ENCODE data around the gene MRM2. TPM values are rescaled to one million over a fixed set of nuclear protein-coding genes. Genes with fewer than 3 reads are reported as not detected.

MRM2 gene
- polyA plus RNA-seq, 2 of the 4 experiments (the other 2 are of a cell fraction): 35.6 to 44.0 TPM

GRCh38 chr7:2276107-2276506, 34.1 kb upstream of the MRM2 start (continued):
- TF ChIP-seq, protein P1, sequence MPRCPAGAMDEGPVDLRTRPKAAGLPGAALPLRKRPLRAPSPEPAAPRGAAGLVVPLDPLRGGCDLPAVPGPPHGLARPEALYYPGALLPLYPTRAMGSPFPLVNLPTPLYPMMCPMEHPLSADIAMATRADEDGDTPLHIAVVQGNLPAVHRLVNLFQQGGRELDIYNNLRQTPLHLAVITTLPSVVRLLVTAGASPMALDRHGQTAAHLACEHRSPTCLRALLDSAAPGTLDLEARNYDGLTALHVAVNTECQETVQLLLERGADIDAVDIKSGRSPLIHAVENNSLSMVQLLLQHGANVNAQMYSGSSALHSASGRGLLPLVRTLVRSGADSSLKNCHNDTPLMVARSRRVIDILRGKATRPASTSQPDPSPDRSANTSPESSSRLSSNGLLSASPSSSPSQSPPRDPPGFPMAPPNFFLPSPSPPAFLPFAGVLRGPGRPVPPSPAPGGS (IDR thresholded peaks at IDR 0.05): no peak

- Histone ChIP-seq H3K9me3 (no peaks in the 10 kb centered on the region), H3K4me2 (no peak overlapping the region), H3K27ac (no peak overlapping the region), H3K4me3 (no peak overlapping the region), H3K4me1 (no peaks in the 10 kb centered on the region)
- 91% methylated on average over 18 of the region's 18 CpGs for WGBS (ENCODE audit: missing lambda C conversion rate)
- ChIA-PET POLR2A (no interaction called here), CTCF (interaction anchor here (1.0 kb wide), 2 partner anchors 9 to 73 kb away, joined by 3 to 4 read pairs; no protein-coding TSS in a partner anchor)
- TF ChIP-seq EHF (CRISPR knock-in tag; IDR thresholded peaks at IDR 0.05) (no peak), JUNB (IDR thresholded peaks at IDR 0.05) (no peak), GATA3 (IDR thresholded peaks at IDR 0.05; ENCODE audit: borderline replicate concordance) (no peak), PHF8 (IDR thresholded peaks at IDR 0.05; ENCODE audit: borderline replicate concordance, low read depth) (no peak), NFE2L2 (conservative IDR thresholded peaks at IDR 0.05; ENCODE audit: low read length) (no peak), FOXS1 (CRISPR knock-in tag; IDR thresholded peaks at IDR 0.05) (no peak), RFX5 (IDR thresholded peaks at IDR 0.05) (no peak), NPAS2 (CRISPR knock-in tag; IDR thresholded peaks at IDR 0.05; ENCODE audit: borderline replicate concordance) (no peak), MYC (IDR thresholded peaks at IDR 0.05; ENCODE audit: borderline replicate concordance, low read length) (no peak), EP300 (IDR thresholded peaks at IDR 0.05) (no peak), KDM1A (IDR thresholded peaks at IDR 0.05; ENCODE audit: low read depth) (no peak), KDM5A (IDR thresholded peaks at IDR 0.05) (no peak), MAZ (IDR thresholded peaks at IDR 0.05; ENCODE audit: borderline replicate concordance, low read depth, low read length) (no peak), FOSL2 (IDR thresholded peaks at IDR 0.05) (no peak), FOSL2 (CRISPR knock-in tag; IDR thresholded peaks at IDR 0.05) (no peak), SMC3 (IDR thresholded peaks at IDR 0.05) (no peak), TFCP2L1 (CRISPR knock-in tag; IDR thresholded peaks at IDR 0.05) (no peak), NR3C1 (IDR thresholded peaks at IDR 0.05) (no peak), POLR2AphosphoS2 (conservative IDR thresholded peaks at IDR 0.05; ENCODE audit: low read length) (no peak)
- TF ChIP-seq, protein P2, sequence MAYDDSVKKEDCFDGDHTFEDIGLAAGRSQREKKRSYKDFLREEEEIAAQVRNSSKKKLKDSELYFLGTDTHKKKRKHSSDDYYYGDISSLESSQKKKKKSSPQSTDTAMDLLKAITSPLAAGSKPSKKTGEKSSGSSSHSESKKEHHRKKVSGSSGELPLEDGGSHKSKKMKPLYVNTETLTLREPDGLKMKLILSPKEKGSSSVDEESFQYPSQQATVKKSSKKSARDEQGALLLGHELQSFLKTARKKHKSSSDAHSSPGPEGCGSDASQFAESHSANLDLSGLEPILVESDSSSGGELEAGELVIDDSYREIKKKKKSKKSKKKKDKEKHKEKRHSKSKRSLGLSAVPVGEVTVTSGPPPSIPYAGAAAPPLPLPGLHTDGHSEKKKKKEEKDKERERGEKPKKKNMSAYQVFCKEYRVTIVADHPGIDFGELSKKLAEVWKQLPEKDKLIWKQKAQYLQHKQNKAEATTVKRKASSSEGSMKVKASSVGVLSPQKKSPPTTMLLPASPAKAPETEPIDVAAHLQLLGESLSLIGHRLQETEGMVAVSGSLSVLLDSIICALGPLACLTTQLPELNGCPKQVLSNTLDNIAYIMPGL (CRISPR knock-in tag; IDR thresholded peaks at IDR 0.05; ENCODE audit: borderline replicate concordance): no peak
- no peak for ATAC-seq
- no peak for FAIRE-seq
- DNase-seq (ENCODE audit: low read depth in 1 of 2, low spot score in 1 of 2): no peak
Observed at GRCh38 chr7:2275101-2275500, 33.1 kb upstream of the MRM2 start.

- Histone ChIP-seq H3K4me1 (no peaks in the 10 kb centered on the region), H3K4me3 (no peak overlapping the region), H3K27ac (no peak overlapping the region), H3K4me2 (no peak overlapping the region), H3K9me3 (no peaks in the 10 kb centered on the region)
- FAIRE-seq (no peak), DNase-seq (ENCODE audit: low read depth in 1 of 2, low spot score in 1 of 2) (no peak), ATAC-seq (no peak; a peak in 1 of 6 replicates)
- CTCF ChIA-PET: interaction anchor here (1.0 kb wide), 2 partner anchors 9 to 73 kb away, joined by 3 to 4 read pairs; no protein-coding TSS in a partner anchor
- 83% methylated on average over 4 of the region's 7 CpGs for WGBS (ENCODE audit: missing lambda C conversion rate)
- POLR2A ChIA-PET: no interaction called here
- TF ChIP-seq KDM1A (IDR thresholded peaks at IDR 0.05; ENCODE audit: low read depth) (no peak), HDAC2 (IDR thresholded peaks at IDR 0.05) (no peak), POLR2AphosphoS2 (conservative IDR thresholded peaks at IDR 0.05; ENCODE audit: low read length) (no peak), E2F6 (IDR thresholded peaks at IDR 0.05; ENCODE audit: borderline replicate concordance, low read depth) (no peak), CHD4 (IDR thresholded peaks at IDR 0.05; ENCODE audit: borderline replicate concordance) (no peak), CHD2 (IDR thresholded peaks at IDR 0.05; ENCODE audit: low read length, partially characterized antibody) (no peak), NR3C1 (IDR thresholded peaks at IDR 0.05) (no peak), TP53 (CRISPR knock-in tag; IDR thresholded peaks at IDR 0.05) (no peak), ZFP36 (IDR thresholded peaks at IDR 0.05; ENCODE audit: borderline replicate concordance, partially characterized antibody) (no peak), HOXB13 (CRISPR knock-in tag; IDR thresholded peaks at IDR 0.05; ENCODE audit: low read depth) (no peak), HES2 (IDR thresholded peaks at IDR 0.05) (no peak)
Observed at GRCh38 chr7:2274666-2275065, 32.7 kb upstream of the MRM2 start.

Data from A549 (cell line).